GM23248 (cell line): ENCODE measurements around the gene MBOAT1.

Experiments
- EZH2 ChIP-seq: fragments of 200-600 bp; sonication (generic); IDR thresholded peaks from 2 replicates; pipeline ENCODE4 v1.6.1; 2018; ENCODE audit warnings: antibody characterized with exemption, mild to moderate bottlenecking; ENCODE audit not compliant: insufficient read depth, poor library complexity, severe bottlenecking
- EZH2phosphoT487 ChIP-seq: fragments of 200-600 bp; sonication (generic); IDR thresholded peaks from 2 replicates; pipeline ENCODE4 v1.6.1; 2018; ENCODE audit warnings: antibody characterized with exemption, moderate library complexity, mild to moderate bottlenecking, low read depth; ENCODE audit not compliant: insufficient read depth

GRCh38 chr6:20252311-20252710 is 40.0 kb upstream of the MBOAT1 start:
- TF ChIP-seq EZH2 (no peak), EZH2phosphoT487 (no peak)
